GM21717 (cell line): ENCODE data around the gene HS1BP3.

Experiments
- ATAC-seq: cut with Tn5 transposase; IDR thresholded peaks from one replicate; pipeline ENCODE4 v1.9.1; 2021; ENCODE audit warnings: mild to moderate bottlenecking, moderate library complexity; ENCODE audit not compliant: unreplicated experiment

The HS1BP3 gene

DNA sequence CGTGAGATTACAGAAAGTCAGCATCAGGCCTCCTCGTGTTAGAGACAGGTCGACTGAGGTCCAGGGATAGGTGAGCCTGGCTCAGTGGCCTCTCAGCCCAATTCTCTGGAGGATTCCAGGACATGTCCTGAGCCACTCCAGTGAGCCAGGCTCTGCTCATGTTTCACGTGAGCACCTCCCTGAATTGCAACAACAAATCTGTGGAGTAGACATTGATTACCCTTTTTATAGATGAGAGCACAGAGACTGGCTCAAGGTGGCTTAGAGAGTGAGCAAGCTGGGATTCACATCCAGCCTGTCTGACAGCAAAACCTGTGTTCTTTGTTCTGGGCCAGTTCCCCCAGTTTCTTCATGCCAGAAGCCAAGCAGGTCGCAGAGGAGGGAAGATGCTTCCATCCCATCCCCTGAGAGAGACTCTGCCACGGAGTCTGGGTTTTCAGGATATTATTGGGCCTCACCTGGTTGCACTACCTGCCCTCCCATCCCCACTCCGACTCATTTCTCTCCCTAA lies 46.4 kb downstream of the HS1BP3 start:
- ATAC-seq = no peak

GRCh38 chr2:20603791-20604190 lies 47.1 kb downstream of the HS1BP3 start:
- ATAC-seq = no peak

DNA sequence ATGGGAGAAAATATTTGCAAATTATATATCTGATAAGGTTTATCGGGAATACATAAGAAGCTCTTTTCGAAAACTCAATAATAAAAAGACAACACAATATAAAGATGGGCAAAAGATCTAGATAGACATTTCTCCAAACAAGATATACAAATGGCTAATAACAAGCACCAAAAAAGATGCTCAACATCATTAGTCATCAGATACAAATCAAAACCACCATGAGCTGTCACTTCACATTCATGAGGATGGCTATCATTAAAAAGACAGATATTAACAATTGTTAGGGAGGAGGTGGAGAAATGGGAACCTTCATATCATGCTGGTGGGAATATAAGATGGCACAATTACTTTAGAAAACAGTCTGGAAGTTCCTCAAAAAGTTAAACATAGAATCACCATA lies 48.1 kb downstream of the HS1BP3 start:
- ATAC-seq = no peak

DNA sequence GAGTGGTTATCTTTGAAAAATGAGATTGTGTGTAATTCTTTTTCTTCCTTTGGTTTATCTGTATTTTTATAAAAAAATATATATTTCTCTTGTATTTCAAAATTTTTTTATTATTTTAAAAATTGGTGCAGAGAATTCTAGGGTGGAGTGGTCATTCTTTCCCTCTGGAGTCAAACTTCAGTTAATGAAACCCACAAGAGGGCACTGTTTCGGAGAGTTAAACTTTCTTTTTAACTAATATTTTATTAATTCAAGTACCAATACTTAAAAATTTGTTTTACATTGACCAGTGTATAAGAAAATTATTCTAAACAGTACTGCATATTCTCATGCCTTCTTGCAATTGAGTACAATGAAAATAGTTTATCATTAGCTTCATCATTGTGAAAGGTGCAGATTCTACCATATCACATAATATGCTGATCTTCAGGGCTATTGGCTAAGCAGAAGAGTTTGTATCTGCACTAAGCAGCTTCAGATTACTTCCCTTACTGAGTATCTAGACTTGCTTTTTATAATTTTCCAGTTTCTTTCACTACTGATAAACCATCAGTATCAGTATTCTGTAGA lies 50.1 kb downstream of the HS1BP3 start:
- no peak for ATAC-seq

DNA sequence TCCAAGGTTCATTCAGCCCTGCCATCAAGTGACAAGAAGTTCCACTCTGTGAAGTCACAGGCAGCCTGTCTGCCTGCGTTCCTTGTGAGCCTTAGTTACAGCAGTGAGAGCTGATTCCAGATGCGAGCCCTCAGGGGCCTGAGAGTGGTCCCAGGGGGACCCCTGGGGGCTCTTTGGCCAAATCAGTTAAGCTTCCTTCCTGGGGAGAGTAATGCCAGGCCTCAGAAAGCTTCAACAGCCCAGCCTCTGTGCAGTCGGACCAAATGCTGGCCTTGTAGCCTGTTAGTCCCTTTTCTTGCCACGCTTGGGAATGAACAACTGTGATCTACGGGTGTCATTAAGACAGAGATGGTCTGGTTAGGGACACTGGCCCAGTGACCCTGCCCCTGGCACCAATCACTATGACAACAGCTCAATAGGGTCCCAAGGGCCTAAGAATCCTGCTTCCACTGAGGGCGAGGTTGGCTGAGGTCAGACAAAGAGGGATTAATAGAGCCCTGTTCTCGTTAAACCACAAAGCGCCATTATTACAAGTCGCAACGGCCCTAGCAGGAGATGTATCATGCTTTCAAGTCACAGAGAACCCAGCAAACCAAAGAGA lies 50.9 kb downstream of the HS1BP3 start:
- ATAC-seq = no peak

- ATAC-seq = no peak
Observed at GRCh38 chr2:20599001-20599600, 51.8 kb downstream of the HS1BP3 start.

DNA sequence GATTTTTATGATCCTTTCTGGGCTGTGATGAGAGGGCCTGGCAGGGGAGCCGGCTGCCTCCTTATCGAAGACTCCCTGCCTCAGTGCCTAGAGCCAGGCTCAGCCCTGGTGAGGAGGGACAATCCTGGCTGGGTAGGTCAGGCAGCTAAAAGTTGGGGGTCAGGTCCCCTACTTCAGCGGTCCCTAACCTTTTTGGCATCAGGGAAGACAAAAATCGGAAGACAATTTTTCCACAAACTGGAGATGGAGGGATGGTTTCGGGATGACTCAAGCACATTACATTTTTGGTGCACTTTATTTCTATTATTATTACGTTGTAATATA lies 53.1 kb downstream of the HS1BP3 start:
- ATAC-seq = no peak

GRCh38 chr2:20596973-20597859 lies 53.7 kb downstream of the HS1BP3 start:
- ATAC-seq = no peak

DNA sequence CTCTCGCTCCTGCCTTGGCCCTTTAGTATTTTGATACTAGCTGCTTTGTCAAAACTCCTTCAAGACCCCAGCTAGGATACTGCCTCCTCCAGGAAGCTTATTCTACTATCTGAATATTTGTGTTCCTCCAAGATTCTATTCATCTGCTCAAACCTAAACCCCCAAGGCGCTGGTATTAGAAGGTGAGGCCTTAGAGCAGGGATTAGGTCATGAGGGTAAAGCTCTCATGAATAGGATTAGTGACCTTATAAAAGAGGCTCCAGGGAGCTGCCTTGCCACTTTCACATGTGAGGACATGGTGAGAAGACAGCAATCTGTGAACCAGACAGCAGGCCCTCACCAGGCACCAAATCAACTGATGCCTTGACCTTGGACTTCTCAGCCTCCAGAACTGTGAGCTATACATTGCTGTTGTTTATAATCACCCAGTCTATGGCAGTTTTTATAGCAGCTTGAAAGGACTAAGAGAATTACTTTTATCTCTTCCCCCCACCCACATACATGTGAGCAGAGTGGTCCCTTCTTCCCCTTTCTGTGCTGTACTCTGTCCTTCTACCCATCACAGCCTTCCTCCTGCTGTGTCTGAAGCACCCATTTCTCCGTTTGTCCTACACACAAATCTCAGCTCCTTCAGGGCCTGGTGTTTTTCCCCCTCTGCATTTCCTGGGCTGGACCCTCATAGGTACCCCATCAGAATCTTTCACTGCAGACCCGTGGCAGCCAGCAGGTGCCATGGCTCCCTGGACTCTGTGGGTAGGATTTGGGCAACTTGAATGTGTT lies 54.5 kb downstream of the HS1BP3 start:
- ATAC-seq = no peak

GRCh38 chr2:20595439-20596192 lies 55.3 kb downstream of the HS1BP3 start:
- ATAC-seq = peak; percentile 90

DNA sequence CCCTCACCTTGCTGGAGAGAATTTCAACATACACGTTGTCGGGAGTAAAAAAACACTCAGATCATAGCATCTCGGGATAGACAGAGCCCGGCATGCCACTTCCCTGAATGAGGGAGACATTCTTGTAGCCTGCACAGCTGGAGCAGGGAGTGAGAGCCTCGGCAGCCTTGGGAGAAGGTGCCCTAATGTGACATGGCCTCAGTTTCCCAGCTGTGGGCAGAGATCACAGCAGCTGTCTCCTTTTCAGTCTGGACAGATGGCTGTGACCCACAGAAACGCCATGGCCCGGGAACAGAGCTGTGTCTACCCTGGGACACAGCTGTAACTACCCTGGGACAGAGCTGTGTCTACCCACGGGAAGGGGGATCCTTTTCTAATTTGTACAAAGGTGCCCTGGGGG lies 55.9 kb downstream of the HS1BP3 start:
- peak; percentile 1 for ATAC-seq

- no peak for ATAC-seq
Observed at GRCh38 chr2:20594048-20594750, 56.7 kb downstream of the HS1BP3 start.

GRCh38 chr2:20593072-20594034 lies 57.5 kb downstream of the HS1BP3 start:
- ATAC-seq = no peak

DNA sequence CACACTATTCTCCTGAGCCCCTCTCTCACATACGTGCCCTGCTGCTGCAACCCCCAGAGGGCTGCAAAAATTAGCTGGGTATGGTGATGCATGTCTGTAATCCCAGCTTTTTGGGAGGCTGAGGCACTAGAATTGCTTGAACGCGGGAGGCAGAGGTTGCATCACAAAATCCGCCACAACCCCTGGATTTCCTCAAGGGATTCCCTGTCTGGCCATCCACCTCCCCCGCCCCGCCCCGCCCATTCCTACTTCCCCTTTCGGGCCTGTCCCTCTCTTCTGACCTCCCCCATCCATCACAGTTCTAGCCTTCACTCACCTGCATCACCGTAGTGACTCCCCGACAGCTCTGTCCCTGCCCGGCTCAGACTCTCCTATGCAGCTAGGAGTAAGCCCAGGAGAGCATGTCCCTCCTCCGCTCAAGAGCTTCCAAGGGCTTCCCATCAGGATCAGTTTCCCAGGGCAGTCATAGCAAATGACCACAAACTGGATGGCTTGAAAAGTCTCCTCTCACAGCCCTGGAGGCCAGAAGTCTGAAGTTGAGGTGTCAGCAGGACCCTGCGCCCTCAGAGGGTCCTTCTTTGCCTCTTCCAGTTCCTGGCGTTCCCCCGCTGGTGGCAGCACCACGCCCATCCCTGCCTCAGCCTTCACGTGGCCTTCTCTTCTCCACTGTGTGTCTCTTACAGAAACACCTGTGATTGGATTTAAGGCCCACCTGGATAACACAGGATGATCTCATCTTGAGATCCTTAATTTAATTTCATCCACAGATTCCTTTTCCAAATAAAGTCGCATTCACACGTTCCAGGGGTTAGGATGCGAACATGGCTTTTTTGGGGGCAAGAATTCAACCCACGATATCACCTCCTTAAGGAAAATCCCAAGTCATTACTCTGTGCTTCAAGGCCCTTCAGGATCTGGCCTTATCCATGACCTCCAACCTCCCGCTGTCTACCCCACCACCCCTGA lies 58.5 kb downstream of the HS1BP3 start:
- no peak for ATAC-seq

DNA sequence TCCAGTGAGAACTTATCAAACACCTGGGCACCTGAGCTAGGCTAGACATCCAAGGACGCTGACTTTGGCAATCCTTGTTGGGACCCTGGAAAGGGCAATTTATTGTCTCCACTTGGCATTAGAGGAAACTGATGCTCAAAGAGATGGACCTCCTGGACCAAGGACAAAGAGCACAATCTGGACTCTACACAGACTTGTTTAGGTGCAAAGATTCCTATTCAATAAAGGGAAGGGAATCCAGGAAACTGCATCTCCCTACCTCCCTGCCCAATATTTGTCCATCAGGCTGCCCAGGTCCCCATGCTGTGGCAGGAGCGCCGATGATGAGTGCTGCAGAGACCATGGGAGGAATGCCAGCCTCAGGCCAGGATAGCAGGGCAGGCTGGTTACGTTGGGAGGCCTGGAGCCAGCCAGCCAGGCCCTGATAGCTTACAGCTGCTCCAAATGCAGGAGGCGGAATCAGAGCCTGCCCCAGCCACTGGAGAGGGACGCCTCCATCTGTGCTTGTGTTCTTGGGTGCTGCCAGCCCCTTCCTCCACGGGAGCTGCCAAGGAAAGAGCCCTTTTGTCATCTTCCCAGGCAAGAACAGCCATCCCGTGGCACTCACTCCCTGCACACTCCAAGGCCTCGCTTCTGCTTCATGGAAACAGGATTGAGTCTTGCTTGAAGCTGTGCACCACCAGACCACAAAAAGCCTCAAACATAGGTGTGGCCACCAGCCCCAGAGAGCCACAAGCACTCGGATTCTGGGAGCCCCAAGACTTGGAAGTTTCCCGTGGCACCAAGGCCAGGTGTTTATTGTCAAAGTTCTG lies 60.0 kb downstream of the HS1BP3 start:
- ATAC-seq = no peak

DNA sequence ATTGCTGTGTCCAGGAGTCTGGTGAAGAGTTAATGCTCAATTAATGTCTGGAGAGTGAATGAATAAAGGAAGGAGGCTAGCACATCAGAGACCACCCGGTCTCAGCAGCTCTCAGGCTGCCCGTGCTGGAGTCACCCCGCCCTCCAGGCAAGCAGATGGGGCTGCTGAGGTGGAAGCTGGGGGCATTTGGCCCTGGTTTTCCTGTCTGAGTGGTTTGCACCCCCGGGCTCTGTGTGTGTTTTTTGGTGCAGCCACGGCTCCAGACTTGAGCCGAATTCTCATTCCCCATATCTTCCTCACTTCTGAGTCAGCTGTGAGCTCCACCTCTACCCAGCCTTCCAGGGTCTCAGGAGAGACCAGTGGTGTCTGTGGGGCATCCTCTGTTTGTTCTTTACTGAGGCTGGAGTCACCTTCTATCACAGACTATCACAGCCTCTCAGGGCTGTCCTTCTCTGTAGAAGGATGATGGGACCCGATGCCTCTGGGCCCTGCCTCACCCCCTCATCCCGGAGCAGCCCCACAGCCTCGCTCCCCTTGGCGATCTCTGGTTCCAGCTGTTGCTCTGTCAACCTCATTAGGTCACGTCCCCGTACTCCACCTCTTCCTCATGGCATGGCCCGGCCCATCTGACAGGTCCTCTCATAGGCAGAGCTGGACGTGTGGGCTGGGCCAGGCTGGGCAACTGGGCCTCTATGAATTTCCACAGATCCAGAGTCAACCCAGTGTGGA lies 60.8 kb downstream of the HS1BP3 start:
- ATAC-seq = no peak
